Colon (tissue), 2 donors: Measurements from ENCODE around the gene KAZN.
"Not testable (repeated sequence)": the region's sequence is repeated elsewhere in the genome, so short reads cannot be mapped to it uniquely, and the experiment has no call there.

Experiments used
- FAIRE-seq: peaks from 2 replicates; lab custom pipeline; 2012; peaks lifted over from hg19 to GRCh38; lab: Jason Lieb, UNC
- donor health status: control.
- donor health status: control.

Gene KAZN

GRCh38 chr1:14958249-14959058 is 360.0 kb downstream of the KAZN start:
- FAIRE-seq, result no peak

GRCh38 chr1:14959059-14959694 is 360.7 kb downstream of the KAZN start:
- FAIRE-seq, result no peak

GRCh38 chr1:14961661-14962267 is 363.3 kb downstream of the KAZN start:
- FAIRE-seq, result no peak

- no peak for FAIRE-seq
Measured at GRCh38 chr1:14962407-14962806, 363.9 kb downstream of the KAZN start.

- not testable (repeated sequence) for FAIRE-seq
Measured at GRCh38 chr1:14963791-14964710, 365.6 kb downstream of the KAZN start.

GRCh38 chr1:14964711-14965055 is 366.2 kb downstream of the KAZN start:
- FAIRE-seq, result no peak

GRCh38 chr1:14968251-14968851 is 369.9 kb downstream of the KAZN start:
- no peak for FAIRE-seq

GRCh38 chr1:14969006-14969405 is 370.5 kb downstream of the KAZN start:
- no peak for FAIRE-seq

GRCh38 chr1:14970115-14970798 is 371.8 kb downstream of the KAZN start:
- FAIRE-seq, result no peak

GRCh38 chr1:14970799-14971141 is 372.3 kb downstream of the KAZN start:
- FAIRE-seq, result no peak

- no peak for FAIRE-seq
Measured at GRCh38 chr1:14971221-14971620, 372.7 kb downstream of the KAZN start.

GRCh38 chr1:14972107-14972506 is 373.6 kb downstream of the KAZN start:
- no peak for FAIRE-seq

- FAIRE-seq, result no peak
Measured at GRCh38 chr1:14973773-14974172, 375.3 kb downstream of the KAZN start.

- FAIRE-seq, result no peak
Measured at GRCh38 chr1:14974361-14974760, 375.9 kb downstream of the KAZN start.

GRCh38 chr1:14975119-14975518 is 376.6 kb downstream of the KAZN start:
- no peak for FAIRE-seq

GRCh38 chr1:14976256-14976655 is 377.8 kb downstream of the KAZN start:
- no peak for FAIRE-seq

GRCh38 chr1:14977338-14977931 is 378.9 kb downstream of the KAZN start:
- no peak for FAIRE-seq

- FAIRE-seq, result no peak
Measured at GRCh38 chr1:14980621-14981218, 382.2 kb downstream of the KAZN start.

GRCh38 chr1:14982029-14982428 is 383.5 kb downstream of the KAZN start:
- no peak for FAIRE-seq

GRCh38 chr1:14983277-14983676 is 384.8 kb downstream of the KAZN start:
- FAIRE-seq, result no peak

GRCh38 chr1:14986168-14986567 is 387.7 kb downstream of the KAZN start:
- no peak for FAIRE-seq
